H7 (cell line): ENCODE data around the gene UBAP1. TPM values are rescaled to one million over a fixed set of nuclear protein-coding genes. Genes with fewer than 3 reads are reported as not detected.
"Not testable (repeated sequence)": the region's sequence is repeated elsewhere in the genome, so short reads cannot be mapped to it uniquely, and the experiment has no call there.

Experiments used
- DNase-seq: peaks from one replicate; pipeline ENCODE4 v3.0.0; 2012
- H3K27me3 ChIP-seq: 2 replicates; pipeline ENCODE4 v1.6.0; 2011; ENCODE audit warnings: mild to moderate bottlenecking, low read length; ENCODE audit not compliant: control insufficient read depth, insufficient read depth
- H3K36me3 ChIP-seq: replicated peaks from 2 replicates; pipeline ENCODE4 v1.5.1; 2011; ENCODE audit warnings: low read length; ENCODE audit not compliant: control insufficient read depth, insufficient read depth
- H3K4me3 ChIP-seq: 2 replicates; pipeline ENCODE4 v1.5.1; 2011; ENCODE audit warnings: low read depth, mild to moderate bottlenecking, control low read depth, low read length, moderate library complexity; ENCODE audit not compliant: insufficient read depth
- total RNA-seq: library from RNA; depleted of rRNA; stranded (reverse); fragments of >200 nt; shearing (Covaris generic); gene quantifications from 2 replicates; pipeline ENCODE4 v1.2.3, GENCODE V29; 2014

UBAP1 gene
- total RNA-seq, 1 experiment from 2014 or later = 29.0 TPM

- Histone ChIP-seq H3K27me3 (no peaks in the 10 kb centered on the region), H3K4me3 (no peak overlapping the region), H3K36me3 (no peaks in the 10 kb centered on the region)
- DNase-seq = no peak
Observed at GRCh38 chr9:34169125-34169524, 9.7 kb upstream of the UBAP1 start.

- H3K27me3 ChIP-seq = no peaks in the 10 kb centered on the region
- no peak for DNase-seq
- H3K4me3 ChIP-seq = no peak overlapping the region
- no peaks in the 10 kb centered on the region for H3K36me3 ChIP-seq
Observed at GRCh38 chr9:34170237-34170991, 8.4 kb upstream of the UBAP1 start.

- Histone ChIP-seq H3K4me3 (no peak overlapping the region), H3K36me3 (no peaks in the 10 kb centered on the region), H3K27me3 (no peaks in the 10 kb centered on the region)
- no peak for DNase-seq
Observed at GRCh38 chr9:34171753-34172535, 6.9 kb upstream of the UBAP1 start.

- H3K36me3 ChIP-seq = no peaks in the 10 kb centered on the region
- DNase-seq = no peak
- no peaks in the 10 kb centered on the region for H3K27me3 ChIP-seq
- H3K4me3 ChIP-seq = no peak overlapping the region
Observed at GRCh38 chr9:34176089-34176488, 2.8 kb upstream of the UBAP1 start.

- DNase-seq = no peak
- Histone ChIP-seq H3K36me3 (no peaks in the 10 kb centered on the region), H3K27me3 (no peaks in the 10 kb centered on the region), H3K4me3 (peak overlapping the region; percentile 61)
Observed at GRCh38 chr9:34177593-34178435, 1.0 kb upstream of the UBAP1 start.

- DNase-seq = peak; percentile 97
- Histone ChIP-seq H3K27me3 (no peaks in the 10 kb centered on the region), H3K4me3 (peak overlapping the region; percentile 61), H3K36me3 (no peaks in the 10 kb centered on the region)
Observed at GRCh38 chr9:34179213-34180136, 632 bp downstream of the UBAP1 start.

GRCh38 chr9:34185778-34186551 lies 7.1 kb downstream of the UBAP1 start:
- no peak for DNase-seq
- H3K36me3 ChIP-seq = no peaks in the 10 kb centered on the region
- H3K27me3 ChIP-seq = no peaks in the 10 kb centered on the region
- no peak overlapping the region for H3K4me3 ChIP-seq

GRCh38 chr9:34187891-34188240 lies 9.0 kb downstream of the UBAP1 start:
- H3K36me3 ChIP-seq = no peaks in the 10 kb centered on the region
- no peak for DNase-seq
- no peaks in the 10 kb centered on the region for H3K27me3 ChIP-seq
- H3K4me3 ChIP-seq = no peak overlapping the region

GRCh38 chr9:34190996-34191892 lies 12.4 kb downstream of the UBAP1 start:
- no peaks in the 10 kb centered on the region for H3K36me3 ChIP-seq
- no peak for DNase-seq
- no peak overlapping the region for H3K4me3 ChIP-seq
- no peaks in the 10 kb centered on the region for H3K27me3 ChIP-seq

GRCh38 chr9:34195143-34195542 lies 16.3 kb downstream of the UBAP1 start:
- H3K36me3 ChIP-seq = no peaks in the 10 kb centered on the region
- DNase-seq = no peak
- H3K4me3 ChIP-seq = no peak overlapping the region
- H3K27me3 ChIP-seq = no peaks in the 10 kb centered on the region

- not testable (repeated sequence) for H3K4me3 ChIP-seq, DNase-seq, H3K27me3 ChIP-seq, H3K36me3 ChIP-seq
Observed at GRCh38 chr9:34197286-34197685, 18.4 kb downstream of the UBAP1 start.

- peak; percentile 74 for DNase-seq
- Histone ChIP-seq H3K36me3 (no peaks in the 10 kb centered on the region), H3K4me3 (no peak overlapping the region), H3K27me3 (no peaks in the 10 kb centered on the region)
Observed at GRCh38 chr9:34197756-34198711, 19.2 kb downstream of the UBAP1 start.
